ENCODE measurements around the gene FKBP5. TPM values are rescaled to one million over a fixed set of nuclear protein-coding genes. Genes with fewer than 3 reads are reported as not detected.

FKBP5 gene
- total and polyA plus RNA-seq, 9 of the 15 experiments (the other 6 are each of a cell fraction or from before 2014, with no cell fraction given): 32.7 to 151 (median 75.0) TPM

DNA sequence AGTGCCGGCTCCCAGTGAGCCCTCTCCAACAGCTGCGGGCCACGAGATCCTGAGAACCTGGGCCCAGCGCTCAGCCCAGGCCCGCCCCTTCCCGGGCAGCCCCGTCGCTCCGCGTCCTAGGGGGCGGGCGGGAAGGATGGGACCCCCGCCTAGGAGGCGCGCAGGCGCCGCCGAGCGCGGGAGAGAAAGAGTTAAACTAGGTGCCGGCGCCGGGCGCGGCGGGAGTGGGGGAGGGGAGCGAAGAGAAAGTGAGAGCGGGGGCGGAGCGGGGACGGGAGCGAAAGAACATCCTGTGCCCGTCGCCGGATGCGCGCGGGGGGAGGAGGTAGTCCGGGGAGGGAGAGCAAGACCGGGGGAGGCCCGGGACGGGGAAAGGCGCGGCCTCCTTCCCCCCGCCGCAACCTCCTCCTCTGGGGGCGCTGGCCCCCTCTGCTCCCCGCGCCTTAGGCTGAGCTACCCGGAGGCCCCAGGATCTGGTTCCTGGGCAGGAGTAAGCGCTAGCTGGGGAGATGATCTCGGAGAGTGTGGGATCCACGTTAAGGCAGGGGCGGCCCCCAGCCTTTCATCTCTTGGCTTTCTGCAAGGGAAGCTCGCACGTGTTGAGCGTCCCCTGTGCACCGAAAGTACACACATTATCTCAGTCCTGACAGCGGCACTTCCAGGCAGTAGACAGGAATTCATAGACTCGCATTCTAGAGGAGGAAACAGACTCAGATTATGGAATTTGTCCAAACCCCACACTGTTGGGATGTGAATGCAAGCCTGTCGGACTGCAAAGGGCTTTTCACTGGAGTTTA is 43.2 kb upstream of the FKBP5 start (continued):
- TF ChIP-seq TBP (optimal IDR thresholded peaks at IDR 0.05; ENCODE audit: low read depth, low read length): no peak
- TF ChIP-seq, protein P1, sequence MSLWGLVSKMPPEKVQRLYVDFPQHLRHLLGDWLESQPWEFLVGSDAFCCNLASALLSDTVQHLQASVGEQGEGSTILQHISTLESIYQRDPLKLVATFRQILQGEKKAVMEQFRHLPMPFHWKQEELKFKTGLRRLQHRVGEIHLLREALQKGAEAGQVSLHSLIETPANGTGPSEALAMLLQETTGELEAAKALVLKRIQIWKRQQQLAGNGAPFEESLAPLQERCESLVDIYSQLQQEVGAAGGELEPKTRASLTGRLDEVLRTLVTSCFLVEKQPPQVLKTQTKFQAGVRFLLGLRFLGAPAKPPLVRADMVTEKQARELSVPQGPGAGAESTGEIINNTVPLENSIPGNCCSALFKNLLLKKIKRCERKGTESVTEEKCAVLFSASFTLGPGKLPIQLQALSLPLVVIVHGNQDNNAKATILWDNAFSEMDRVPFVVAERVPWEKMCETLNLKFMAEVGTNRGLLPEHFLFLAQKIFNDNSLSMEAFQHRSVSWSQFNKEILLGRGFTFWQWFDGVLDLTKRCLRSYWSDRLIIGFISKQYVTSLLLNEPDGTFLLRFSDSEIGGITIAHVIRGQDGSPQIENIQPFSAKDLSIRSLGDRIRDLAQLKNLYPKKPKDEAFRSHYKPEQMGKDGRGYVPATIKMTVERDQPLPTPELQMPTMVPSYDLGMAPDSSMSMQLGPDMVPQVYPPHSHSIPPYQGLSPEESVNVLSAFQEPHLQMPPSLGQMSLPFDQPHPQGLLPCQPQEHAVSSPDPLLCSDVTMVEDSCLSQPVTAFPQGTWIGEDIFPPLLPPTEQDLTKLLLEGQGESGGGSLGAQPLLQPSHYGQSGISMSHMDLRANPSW (CRISPR knock-in tag; IDR thresholded peaks at IDR 0.05): no peak; the same call in 1 of the 2 replicates
- TF ChIP-seq ZNF165 (CRISPR knock-in tag; IDR thresholded peaks at IDR 0.05; ENCODE audit: borderline replicate concordance): no peak
- TF ChIP-seq, protein P2, sequence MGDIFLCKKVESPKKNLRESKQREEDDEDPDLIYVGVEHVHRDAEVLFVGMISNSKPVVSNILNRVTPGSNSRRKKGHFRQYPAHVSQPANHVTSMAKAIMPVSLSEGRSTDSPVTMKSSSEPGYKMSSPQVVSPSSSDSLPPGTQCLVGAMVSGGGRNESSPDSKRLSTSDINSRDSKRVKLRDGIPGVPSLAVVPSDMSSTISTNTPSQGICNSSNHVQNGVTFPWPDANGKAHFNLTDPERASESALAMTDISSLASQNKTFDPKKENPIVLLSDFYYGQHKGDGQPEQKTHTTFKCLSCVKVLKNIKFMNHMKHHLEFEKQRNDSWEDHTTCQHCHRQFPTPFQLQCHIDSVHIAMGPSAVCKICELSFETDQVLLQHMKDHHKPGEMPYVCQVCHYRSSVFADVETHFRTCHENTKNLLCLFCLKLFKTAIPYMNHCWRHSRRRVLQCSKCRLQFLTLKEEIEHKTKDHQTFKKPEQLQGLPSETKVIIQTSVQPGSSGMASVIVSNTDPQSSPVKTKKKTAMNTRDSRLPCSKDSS (IDR thresholded peaks at IDR 0.05; ENCODE audit: low read depth, partially characterized antibody): no peak
- TF ChIP-seq PHB2 (IDR thresholded peaks at IDR 0.05; ENCODE audit: low read depth): no peak
- TF ChIP-seq ATF1 (CRISPR knock-in tag; IDR thresholded peaks at IDR 0.05): no peak
- peak; percentile 76 for TF ChIP-seq ATF1 (tag; IDR thresholded peaks at IDR 0.05)
- TF ChIP-seq ZSCAN29 (IDR thresholded peaks at IDR 0.05): 0 out of 2 replicates have a peak, but pooled peaks have one; percentile 43
- TF ChIP-seq ARID2 (IDR thresholded peaks at IDR 0.05): no peak
- TF ChIP-seq MTF1 (CRISPR knock-in tag; IDR thresholded peaks at IDR 0.05; ENCODE audit: borderline replicate concordance): no peak
- peak; percentile 19; the same call in 1 of the 2 replicates for TF ChIP-seq MBD2 (IDR thresholded peaks at IDR 0.05; ENCODE audit: borderline replicate concordance, low read depth)
- 0 out of 2 replicates have a peak, but pooled peaks have one; percentile 49 for TF ChIP-seq HDAC8 (tag; IDR thresholded peaks at IDR 0.05)
- TF ChIP-seq IRF2 (CRISPR knock-in tag; IDR thresholded peaks at IDR 0.05): no peak
- no peak for TF ChIP-seq NR2C2 (CRISPR knock-in tag; IDR thresholded peaks at IDR 0.05)
- TF ChIP-seq NR2C2 (tag; IDR thresholded peaks at IDR 0.05): peak; percentile 84
- peak; percentile 93 for TF ChIP-seq CTBP1 (IDR thresholded peaks at IDR 0.05; ENCODE audit: borderline replicate concordance)
- TF ChIP-seq, protein P3, sequence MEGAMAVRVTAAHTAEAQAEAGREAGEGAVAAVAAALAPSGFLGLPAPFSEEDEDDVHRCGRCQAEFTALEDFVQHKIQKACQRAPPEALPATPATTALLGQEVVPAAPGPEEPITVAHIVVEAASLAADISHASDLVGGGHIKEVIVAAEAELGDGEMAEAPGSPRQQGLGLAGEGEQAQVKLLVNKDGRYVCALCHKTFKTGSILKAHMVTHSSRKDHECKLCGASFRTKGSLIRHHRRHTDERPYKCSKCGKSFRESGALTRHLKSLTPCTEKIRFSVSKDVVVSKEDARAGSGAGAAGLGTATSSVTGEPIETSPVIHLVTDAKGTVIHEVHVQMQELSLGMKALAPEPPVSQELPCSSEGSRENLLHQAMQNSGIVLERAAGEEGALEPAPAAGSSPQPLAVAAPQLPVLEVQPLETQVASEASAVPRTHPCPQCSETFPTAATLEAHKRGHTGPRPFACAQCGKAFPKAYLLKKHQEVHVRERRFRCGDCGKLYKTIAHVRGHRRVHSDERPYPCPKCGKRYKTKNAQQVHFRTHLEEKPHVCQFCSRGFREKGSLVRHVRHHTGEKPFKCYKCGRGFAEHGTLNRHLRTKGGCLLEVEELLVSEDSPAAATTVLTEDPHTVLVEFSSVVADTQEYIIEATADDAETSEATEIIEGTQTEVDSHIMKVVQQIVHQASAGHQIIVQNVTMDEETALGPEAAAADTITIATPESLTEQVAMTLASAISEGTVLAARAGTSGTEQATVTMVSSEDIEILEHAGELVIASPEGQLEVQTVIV (CRISPR knock-in tag; IDR thresholded peaks at IDR 0.05; ENCODE audit: borderline replicate concordance): no peak
- TF ChIP-seq, protein P4, sequence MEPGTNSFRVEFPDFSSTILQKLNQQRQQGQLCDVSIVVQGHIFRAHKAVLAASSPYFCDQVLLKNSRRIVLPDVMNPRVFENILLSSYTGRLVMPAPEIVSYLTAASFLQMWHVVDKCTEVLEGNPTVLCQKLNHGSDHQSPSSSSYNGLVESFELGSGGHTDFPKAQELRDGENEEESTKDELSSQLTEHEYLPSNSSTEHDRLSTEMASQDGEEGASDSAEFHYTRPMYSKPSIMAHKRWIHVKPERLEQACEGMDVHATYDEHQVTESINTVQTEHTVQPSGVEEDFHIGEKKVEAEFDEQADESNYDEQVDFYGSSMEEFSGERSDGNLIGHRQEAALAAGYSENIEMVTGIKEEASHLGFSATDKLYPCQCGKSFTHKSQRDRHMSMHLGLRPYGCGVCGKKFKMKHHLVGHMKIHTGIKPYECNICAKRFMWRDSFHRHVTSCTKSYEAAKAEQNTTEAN (CRISPR knock-in tag; IDR thresholded peaks at IDR 0.05): no peak
- no peak for TF ChIP-seq HDAC3 (IDR thresholded peaks at IDR 0.05; ENCODE audit: borderline replicate concordance, partially characterized antibody)
- TF ChIP-seq ZNF584 (CRISPR knock-in tag; IDR thresholded peaks at IDR 0.05; ENCODE audit: low read depth): 0 out of 2 replicates have a peak, but pooled peaks have one; percentile 10
- TF ChIP-seq ZNF778 (CRISPR knock-in tag; IDR thresholded peaks at IDR 0.05): no peak
